Measurements from ENCODE around the gene DEFB110.

DNA sequence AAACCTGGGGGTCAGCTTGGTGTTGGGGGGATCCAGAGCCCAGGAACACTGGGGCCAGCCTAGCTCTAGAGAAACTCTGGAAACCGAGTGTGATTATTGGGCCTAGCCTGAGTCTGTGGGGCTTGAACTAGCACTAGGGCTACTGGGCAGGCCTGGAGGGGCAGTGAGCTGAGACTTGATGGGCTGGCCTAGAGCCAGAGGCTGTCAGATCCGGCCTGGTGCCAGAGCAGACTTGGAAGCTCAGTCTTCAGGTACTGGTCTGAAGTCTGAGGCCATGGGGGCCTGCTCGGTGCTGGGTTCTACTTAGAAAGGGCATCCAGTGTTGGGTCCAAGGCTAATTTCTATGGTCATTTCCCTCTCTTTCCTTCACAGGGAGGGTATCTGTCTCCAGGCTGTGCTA is 25.2 kb upstream of the DEFB110 start:
- TF ChIP-seq, protein P1, sequence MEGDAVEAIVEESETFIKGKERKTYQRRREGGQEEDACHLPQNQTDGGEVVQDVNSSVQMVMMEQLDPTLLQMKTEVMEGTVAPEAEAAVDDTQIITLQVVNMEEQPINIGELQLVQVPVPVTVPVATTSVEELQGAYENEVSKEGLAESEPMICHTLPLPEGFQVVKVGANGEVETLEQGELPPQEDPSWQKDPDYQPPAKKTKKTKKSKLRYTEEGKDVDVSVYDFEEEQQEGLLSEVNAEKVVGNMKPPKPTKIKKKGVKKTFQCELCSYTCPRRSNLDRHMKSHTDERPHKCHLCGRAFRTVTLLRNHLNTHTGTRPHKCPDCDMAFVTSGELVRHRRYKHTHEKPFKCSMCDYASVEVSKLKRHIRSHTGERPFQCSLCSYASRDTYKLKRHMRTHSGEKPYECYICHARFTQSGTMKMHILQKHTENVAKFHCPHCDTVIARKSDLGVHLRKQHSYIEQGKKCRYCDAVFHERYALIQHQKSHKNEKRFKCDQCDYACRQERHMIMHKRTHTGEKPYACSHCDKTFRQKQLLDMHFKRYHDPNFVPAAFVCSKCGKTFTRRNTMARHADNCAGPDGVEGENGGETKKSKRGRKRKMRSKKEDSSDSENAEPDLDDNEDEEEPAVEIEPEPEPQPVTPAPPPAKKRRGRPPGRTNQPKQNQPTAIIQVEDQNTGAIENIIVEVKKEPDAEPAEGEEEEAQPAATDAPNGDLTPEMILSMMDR (IDR thresholded peaks at IDR 0.05; ENCODE audit: low read depth, low read length, poor library complexity, severe bottlenecking): no peak
- no peak for TF ChIP-seq EZH2phosphoT487 (IDR thresholded peaks at IDR 0.05; ENCODE audit: borderline replicate concordance, low read length)

Measured in DOHH2 (cell line).